DMS53 treated with DMSO at 0.1 percent for 48 hours (cell line): ENCODE data around the gene EPS8L3.
A peak's percentile ranks its signal among the peaks of the same experiment; 100 is the strongest.
"Not testable (repeated sequence)": the region's sequence is repeated elsewhere in the genome, so short reads cannot be mapped to it uniquely, and the experiment has no call there.

Source experiments
- DNase-seq: peaks from one replicate; lab custom pipeline; 2025; ENCODE audit not compliant: unreplicated experiment; lab: John Stamatoyannopoulos, UW

EPS8L3 gene, protein sequence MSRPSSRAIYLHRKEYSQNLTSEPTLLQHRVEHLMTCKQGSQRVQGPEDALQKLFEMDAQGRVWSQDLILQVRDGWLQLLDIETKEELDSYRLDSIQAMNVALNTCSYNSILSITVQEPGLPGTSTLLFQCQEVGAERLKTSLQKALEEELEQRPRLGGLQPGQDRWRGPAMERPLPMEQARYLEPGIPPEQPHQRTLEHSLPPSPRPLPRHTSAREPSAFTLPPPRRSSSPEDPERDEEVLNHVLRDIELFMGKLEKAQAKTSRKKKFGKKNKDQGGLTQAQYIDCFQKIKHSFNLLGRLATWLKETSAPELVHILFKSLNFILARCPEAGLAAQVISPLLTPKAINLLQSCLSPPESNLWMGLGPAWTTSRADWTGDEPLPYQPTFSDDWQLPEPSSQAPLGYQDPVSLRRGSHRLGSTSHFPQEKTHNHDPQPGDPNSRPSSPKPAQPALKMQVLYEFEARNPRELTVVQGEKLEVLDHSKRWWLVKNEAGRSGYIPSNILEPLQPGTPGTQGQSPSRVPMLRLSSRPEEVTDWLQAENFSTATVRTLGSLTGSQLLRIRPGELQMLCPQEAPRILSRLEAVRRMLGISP

GRCh38 chr1:109763646-109764415 is at the start of gene EPS8L3:
Gene EPS8L3 (minus strand): TSS chr1:109763923. CDS start chr1:109761749, 2,174 bp downstream.
- no peak for DNase-seq

DNA sequence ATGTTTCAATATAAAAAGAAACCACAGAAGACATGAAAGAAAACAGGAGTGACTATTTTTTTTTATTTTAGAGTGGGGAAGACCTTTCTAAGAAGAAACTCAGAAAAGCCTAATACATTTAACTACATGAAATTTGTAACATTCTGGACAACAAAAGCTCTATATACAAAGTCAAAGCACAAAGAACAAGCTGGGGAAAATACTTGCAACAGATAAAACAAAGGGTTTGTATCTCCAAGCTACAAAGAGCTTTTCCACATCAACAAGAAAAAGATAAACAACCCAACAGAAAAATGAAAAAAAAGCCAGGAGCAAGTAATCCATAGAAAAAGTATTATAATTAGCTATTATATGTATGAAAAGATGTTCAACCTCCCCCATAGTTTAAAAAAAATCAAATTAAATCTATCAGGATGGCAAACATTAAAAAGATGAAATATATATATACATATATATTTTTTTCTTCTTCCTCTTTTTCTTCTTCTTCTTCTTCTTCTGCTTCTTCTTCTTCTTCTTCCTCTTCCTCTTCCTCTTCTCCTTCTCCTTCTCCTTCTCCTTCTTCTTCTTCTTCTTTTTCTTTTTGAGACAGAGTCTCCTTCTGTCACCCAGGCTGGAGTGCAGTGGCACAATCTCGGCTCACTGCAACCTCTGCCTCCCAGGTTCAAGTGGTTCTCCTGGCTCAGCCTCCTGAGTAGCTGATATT is 49.1 kb upstream of the EPS8L3 start:
- no peak for DNase-seq

GRCh38 chr1:109808703-109809102 is 45.0 kb upstream of the EPS8L3 start:
- no peak for DNase-seq

GRCh38 chr1:109807822-109808680 is 44.3 kb upstream of the EPS8L3 start:
- DNase-seq = no peak

- DNase-seq = no peak
Measured at GRCh38 chr1:109807402-109807801, 43.7 kb upstream of the EPS8L3 start.

DNA sequence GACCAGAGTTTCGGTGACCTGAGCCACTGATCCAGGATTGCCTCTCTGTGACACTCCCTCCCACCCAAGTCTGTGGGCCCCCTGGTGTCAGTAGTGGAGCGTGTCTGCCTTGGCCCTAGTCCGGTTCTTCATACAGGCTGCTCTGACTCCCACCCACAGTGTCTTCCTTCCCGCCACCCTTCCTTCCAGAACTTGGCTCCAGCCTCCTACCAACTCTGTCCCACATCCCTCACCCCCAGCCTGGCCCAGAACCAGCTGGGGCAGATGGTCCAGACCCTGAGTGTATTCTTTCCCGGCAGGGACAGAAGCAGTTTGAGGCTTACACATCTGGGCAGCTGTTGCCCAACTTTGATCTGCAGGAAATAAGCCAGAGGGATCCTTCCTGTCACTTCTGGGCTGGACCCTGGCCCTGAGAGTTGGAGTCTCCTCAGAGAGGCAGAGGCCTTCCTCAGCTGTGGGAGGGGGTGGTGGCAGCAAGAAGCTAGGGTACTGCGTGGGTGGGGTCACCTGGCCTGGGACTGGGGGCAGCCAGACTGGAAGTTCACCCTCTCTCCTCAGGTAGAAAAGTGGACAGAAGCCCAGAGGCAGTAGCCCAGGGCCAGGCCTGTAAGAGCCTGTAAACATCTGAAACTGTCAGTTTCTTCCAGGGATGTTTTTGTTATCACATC is 43.1 kb upstream of the EPS8L3 start:
- DNase-seq = no peak

GRCh38 chr1:109805486-109806165 is 41.9 kb upstream of the EPS8L3 start:
- DNase-seq = peak; percentile 53

GRCh38 chr1:109804660-109805059 is 40.9 kb upstream of the EPS8L3 start:
- DNase-seq = no peak

DNA sequence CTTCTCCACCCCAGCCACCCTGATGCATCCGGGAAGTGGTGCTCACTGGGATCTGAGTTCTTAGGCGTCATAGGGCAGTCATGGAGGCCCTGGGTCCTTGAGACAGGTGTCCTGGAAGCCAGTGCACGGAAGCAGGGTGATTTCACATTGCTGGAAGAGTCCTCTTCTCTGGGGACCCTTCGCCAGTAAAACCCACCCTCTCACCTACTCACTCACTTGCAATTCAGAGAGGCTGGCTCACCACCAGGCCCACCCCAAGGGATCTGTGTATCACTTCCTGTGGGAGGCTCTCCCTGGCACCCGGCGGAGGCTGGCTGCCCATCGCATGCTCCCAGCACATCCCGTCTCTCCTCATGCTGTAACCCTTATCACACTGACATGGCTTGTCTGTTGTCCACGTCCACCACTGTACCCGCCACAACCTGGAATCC is 40.2 kb upstream of the EPS8L3 start:
- DNase-seq = no peak

- DNase-seq = no peak
Measured at GRCh38 chr1:109802901-109803561, 39.3 kb upstream of the EPS8L3 start.

DNA sequence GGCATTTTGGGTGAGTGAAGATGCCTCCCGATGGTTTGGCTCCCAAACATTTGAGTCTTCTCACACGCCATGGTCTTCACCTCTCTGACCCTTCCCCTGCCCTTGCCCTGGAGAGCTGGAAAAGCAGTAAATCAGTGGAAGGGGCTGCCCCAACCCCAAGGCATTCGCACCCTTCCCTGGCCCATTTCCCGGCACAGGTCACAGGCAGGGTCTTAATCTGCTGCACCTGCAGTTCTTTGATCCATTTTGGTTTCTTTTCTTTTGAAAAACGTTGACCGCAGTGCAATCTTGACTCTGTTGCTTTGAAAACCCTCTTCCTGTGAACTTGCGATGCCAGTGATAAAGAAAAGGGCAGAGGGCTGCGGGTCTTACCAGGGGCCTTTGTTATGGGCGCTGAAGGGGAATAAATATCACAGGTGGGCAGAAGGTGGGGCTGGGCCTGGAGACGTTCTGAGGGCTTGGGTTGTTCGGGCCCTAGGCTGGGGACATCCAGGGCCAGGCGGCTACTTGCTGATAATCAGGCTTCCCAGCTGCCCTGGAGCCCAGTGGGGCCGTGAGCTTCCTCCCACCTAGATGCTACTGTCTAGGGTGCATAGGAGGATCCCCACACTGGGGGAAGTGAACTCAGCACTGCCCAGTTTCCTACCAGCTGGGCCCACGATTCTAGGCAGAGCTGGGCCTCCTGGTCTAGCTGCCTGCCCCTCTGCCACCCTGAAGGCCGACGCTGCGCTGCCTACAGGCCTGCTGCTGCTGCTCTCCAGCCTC is 38.6 kb upstream of the EPS8L3 start:
- no peak for DNase-seq

DNA sequence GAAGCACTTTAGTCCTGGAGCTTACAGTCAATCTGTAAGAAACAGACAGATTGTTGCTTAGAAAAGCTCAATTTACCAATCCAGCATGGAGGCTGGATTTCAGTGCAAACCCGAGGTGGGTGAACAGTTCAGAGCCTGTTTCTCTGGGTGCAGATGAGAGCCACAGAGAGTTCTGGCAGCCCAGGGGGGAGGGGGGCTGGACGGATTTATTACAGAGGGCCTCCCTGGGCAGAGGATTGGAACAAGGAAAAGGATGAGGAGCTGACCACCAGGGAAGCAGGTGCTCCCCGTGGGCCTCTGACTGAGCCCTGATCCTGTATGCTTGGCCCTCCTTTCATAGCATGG is 38.0 kb upstream of the EPS8L3 start:
- DNase-seq = no peak

DNA sequence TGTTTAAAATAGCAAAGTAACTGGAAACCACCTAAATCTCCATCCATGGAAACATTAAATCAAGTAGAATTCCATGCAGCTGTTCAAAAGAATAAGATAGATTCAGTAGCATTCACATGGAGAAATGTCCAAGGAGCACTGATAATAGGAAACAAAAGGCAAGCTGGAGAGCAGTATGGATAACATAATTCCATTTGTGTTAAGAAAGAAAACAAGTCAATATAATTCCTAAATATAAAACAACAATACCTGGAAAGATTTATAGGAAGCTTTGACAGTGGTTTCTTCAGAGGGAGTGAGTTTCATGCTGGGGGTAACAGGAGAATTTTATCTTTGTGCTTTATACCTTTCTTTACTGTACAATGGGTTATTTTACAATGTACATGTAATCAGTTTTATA is 36.6 kb upstream of the EPS8L3 start:
- no peak for DNase-seq

- DNase-seq = no peak
Measured at GRCh38 chr1:109799445-109799844, 35.7 kb upstream of the EPS8L3 start.

DNA sequence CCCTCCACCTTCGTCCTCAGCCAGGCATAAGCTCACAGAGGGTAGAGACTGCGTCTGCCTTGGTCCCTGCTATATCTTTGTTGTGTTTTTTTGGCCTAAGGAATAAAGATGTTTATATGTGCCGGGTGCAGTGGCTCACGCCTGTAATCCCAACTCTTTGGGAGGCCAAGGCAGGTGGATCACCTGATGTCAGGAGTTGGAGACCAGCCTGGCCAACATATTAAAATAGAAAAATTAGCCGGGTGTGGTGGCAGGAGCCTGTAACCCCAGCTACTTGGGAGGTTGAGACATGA is 33.5 kb upstream of the EPS8L3 start:
- not testable (repeated sequence) for DNase-seq

GRCh38 chr1:109796484-109797302 is 33.0 kb upstream of the EPS8L3 start:
- no peak for DNase-seq
